Bronchial epithelial cell (primary cell): ENCODE measurements around the gene FNDC11. TPM values are rescaled to one million over a fixed set of nuclear protein-coding genes. Genes with fewer than 3 reads are reported as not detected.

Experiments
- DNase-seq: peaks from one replicate; pipeline ENCODE4 v3.0.0-alpha.2; 2010; ENCODE audit warnings: low read depth
- FAIRE-seq: peaks from 2 replicates; lab custom pipeline; 2011; peaks lifted over from hg19 to GRCh38; lab: Jason Lieb, UNC
- H3K27me3 ChIP-seq: 2 replicates; pipeline ENCODE4 v1.5.1; 2011; ENCODE audit warnings: low read length; ENCODE audit not compliant: control insufficient read depth, insufficient read depth
- H3K36me3 ChIP-seq: 2 replicates; pipeline ENCODE4 v1.5.1; 2011; ENCODE audit warnings: low read length; ENCODE audit not compliant: control insufficient read depth, insufficient read depth
- H3K4me3 ChIP-seq: 2 replicates; pipeline ENCODE4 v1.5.1; 2011; ENCODE audit warnings: mild to moderate bottlenecking, low read depth, low read length, control low read depth
- CTCF ChIP-seq: IDR thresholded peaks from 2 replicates; pipeline ENCODE4 v1.5.1; 2011; ENCODE audit warnings: mild to moderate bottlenecking, moderate library complexity, low read length, control low read depth, inconsistent platforms; ENCODE audit not compliant: insufficient read depth, severe bottlenecking
- total RNA-seq: library from RNA; depleted of rRNA; stranded (reverse); fragments of >200 nt; gene quantifications from 2 replicates; pipeline ENCODE4 v1.2.1, GENCODE V29; 2014

FNDC11 gene
- total RNA-seq, 1 donor from 2014 or later, result 0.26 TPM

DNA sequence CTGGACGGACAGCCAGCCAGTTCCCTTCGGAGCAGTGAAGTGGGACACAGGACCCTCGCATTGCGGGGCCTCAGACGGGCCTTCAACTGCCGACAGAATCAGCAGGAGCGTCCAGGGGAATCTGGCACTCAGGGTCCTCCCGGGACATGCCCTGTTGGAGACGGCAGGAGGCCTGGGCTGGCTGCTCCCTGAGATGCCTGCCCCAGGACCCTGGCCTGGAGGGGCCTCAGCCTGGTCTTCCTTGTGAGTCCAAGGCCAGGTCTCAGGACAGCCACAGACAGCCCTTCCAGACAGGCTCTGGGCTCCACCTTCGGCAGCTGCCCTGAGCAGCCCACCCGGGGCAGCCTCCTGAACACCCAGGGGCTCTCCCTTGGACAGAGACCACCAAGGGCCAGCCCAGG lies 34.7 kb downstream of the FNDC11 start:
- Histone ChIP-seq H3K4me3 (no peak overlapping the region), H3K27me3 (no peaks in the 10 kb centered on the region), H3K36me3 (peaks cover 20% of the 10 kb centered on the region)
- TF ChIP-seq CTCF, result no peak
- DNase-seq, result no peak
- no peak for FAIRE-seq

GRCh38 chr20:63589261-63590217 lies 35.6 kb downstream of the FNDC11 start:
- Histone ChIP-seq H3K36me3 (peaks cover 20% of the 10 kb centered on the region), H3K4me3 (no peak overlapping the region), H3K27me3 (no peaks in the 10 kb centered on the region)
- DNase-seq (no peak), FAIRE-seq (no peak)
- no peak for TF ChIP-seq CTCF

GRCh38 chr20:63590218-63591146 lies 36.5 kb downstream of the FNDC11 start:
- FAIRE-seq (no peak), DNase-seq (no peak)
- no peak for TF ChIP-seq CTCF
- Histone ChIP-seq H3K27me3 (no peaks in the 10 kb centered on the region), H3K36me3 (peaks cover 23% of the 10 kb centered on the region), H3K4me3 (no peak overlapping the region)

GRCh38 chr20:63591147-63591533 lies 37.2 kb downstream of the FNDC11 start:
- Histone ChIP-seq H3K4me3 (no peak overlapping the region), H3K36me3 (peaks cover 25% of the 10 kb centered on the region), H3K27me3 (no peaks in the 10 kb centered on the region)
- no peak for DNase-seq
- no peak for FAIRE-seq
- no peak for TF ChIP-seq CTCF

DNA sequence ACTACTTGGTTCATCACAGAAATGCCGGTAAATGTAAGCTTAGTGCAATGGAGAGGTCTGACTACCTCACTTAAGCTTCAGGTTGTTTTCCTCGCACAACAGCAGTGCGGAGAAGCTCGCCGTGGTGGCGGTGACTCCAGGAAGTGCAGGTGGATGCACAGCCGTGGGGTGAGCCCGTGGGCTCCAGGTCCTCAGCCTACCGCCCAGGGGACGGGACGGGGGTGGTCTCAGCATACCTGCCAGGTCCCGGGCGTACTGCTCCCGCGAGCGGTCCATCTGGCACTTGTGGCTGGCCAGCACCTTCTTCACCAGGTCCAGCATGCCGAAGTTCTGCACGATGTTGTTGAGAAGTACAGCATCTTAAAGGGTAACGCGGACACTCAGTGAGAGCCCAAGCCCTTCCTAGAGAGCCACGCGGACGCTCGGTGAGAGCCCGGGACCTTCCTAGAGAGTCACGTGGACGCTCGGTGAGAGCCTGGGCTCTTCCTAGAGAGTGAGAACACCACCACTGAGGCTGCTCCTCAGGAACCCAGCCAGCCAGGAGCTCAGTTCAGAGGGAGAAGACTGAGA lies 37.9 kb downstream of the FNDC11 start:
- H3K36me3 ChIP-seq, result peaks cover 25% of the 10 kb centered on the region
- no peaks in the 10 kb centered on the region for H3K27me3 ChIP-seq
- DNase-seq, result no peak
- H3K4me3 ChIP-seq, result no peak overlapping the region
- FAIRE-seq, result no peak
- no peak for TF ChIP-seq CTCF
